HG02885 (cell line): ENCODE results near the gene TFDP1.
"Not testable (repeated sequence)": the region's sequence is repeated elsewhere in the genome, so short reads cannot be mapped to it uniquely, and the experiment has no call there.

Experiments used
- ATAC-seq: cut with Tn5 transposase; IDR thresholded peaks from one replicate; pipeline ENCODE4 v1.9.1; 2021; ENCODE audit warnings: mild to moderate bottlenecking; ENCODE audit not compliant: unreplicated experiment, poor library complexity

TFDP1 gene

GRCh38 chr13:113548778-113549621, 35.6 kb upstream of the TFDP1 start:
- ATAC-seq = no peak

DNA sequence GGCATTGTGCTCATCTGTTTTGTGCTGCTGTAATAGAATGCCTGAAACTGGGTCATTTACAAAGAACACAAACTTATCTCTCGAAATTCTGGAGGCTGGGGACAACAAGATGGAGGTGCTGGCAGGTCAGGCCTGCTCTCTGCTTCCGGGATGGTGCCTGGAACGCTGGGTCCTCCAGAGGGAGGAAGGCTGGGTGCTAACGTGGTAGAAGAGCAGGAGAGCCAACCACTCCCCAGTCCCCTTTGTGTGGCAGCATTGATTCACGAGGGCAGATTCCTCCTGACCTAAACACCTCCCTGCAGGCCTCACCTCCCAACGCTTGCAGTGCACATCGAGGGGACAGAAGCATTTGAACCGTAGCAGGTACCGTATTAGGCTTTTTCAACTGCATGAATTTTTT, 34.1 kb upstream of the TFDP1 start:
- no peak for ATAC-seq

DNA sequence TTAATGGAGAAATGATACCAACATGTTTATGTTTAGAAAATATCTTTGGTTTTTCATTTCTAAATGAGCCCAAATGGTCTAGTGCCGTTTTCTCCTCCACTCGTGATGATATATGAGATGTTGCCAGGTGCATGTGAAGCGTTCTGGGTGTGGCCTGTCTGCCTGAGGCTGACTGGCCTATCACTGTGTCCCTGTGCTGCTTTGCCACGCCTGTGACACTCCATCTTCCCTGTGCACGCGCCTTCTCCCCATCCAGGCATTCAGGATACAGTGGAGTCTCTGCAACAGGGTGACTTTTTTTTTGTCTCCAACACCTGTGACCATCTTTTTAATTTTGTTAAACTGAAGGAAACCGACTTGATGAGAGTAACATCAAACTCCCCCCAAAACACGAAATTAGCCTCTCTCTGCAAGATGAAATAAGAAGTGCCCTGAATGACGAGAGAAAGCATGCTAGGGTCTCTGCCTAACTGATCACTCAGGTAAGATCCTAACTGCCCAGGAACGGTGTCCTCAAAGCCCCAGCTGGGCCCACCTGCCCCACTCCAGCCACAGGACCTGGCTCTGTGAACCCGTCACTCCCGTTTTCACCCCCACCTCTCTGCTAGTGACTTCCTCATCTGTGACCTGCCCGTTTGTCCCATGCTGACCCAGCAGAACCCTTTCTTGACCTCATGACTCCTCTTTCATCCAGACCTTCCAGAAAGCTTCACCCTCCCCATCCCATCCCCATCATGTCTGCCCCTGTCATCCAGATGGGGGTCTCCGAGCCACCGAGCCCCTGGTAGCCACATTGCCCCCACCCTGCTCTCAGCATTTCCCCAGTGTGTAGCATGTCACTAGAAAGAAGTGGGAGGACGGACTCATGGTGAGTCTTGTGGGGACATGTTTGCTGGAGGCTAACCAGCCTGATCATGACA, 33.2 kb upstream of the TFDP1 start:
- no peak for ATAC-seq

- ATAC-seq = no peak
Measured at GRCh38 chr13:113552079-113552478, 32.5 kb upstream of the TFDP1 start.

DNA sequence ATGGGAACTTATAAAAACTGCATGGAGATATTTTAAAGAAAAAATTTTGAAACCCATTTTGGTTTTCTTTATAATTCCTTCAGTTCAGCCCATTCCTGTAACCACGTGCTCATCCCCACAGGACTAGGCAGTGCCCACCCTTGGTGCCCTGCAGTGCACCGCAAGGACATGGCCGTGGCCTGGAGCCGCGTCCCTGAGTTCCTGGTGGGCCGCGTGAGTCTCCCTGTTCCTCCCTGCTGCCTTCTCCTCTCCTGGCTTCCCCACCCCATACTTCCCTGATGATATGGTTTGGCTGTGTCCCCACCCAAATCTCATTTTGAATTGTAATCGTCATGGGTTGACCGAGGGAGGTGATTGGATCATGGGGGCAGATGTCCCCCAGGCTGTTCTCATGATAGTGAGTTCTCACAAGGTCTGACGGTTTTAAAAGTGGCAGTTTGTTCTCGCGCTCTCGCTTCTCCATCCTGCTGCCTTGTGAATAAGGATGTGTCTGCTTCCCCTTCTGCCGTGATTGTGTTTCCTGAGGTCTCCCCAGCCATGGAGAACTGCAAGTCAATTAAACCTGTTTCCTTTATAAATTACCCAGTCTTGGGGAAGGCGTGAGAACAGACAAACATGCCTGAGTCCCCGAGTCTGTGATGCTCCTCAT, 31.6 kb upstream of the TFDP1 start:
- no peak for ATAC-seq

DNA sequence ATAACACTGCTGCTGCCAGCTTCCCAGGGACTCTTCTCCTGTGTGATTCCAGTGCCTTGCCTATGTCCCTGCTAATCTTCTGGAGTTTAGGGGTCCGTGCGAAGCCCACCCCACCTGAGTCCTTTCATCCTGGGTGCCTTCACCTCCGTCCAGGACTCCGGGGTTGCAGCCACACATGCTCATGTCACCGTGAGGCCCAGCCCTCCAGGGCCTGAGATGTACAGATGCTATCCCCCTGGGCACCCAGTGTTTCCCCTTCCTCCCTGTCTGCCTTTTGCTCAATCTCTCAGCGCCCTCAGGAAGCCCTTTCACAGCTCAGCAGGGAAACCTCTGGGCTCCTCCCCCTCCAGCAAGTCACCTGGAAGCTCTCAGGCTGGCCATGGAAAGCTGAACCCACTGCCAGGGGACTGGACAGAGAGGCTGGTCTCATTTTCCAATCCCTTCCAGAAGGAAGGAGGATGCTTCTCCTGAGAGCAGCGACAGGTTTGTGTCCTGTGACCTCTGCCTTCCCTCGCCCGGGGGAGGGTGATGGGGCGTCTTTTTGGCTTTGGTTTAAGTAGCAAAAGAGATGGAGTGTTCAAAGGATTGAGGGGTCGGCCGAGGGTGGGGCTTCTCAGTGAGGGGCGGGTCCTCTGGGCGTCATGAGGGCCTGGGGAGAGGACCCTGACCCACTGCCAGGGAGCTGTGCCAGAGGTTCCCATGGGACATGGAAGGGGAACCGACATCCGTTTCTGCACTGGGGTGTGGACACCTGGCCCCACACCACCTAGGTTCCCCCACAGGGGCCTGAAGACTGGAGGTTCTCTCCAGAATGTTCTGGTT, 30.8 kb upstream of the TFDP1 start:
- no peak for ATAC-seq

DNA sequence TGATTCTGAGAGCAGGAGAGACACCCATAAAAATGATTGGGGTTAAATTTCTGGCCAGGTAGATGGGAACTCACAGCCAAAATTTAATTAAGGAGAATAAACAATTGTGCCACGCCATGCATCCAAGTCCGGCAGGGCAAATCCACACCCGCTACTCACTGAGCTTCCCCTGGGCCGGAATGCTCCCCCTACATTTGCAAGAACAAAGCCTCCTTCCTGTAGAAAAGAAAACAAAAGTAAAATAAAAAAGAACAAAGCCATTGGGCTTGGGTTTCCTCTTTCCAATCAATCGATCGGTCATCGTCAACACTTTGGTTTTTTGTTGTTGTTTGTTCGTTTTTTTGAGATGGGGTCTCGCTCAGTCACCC, 30.2 kb upstream of the TFDP1 start:
- ATAC-seq = no peak

DNA sequence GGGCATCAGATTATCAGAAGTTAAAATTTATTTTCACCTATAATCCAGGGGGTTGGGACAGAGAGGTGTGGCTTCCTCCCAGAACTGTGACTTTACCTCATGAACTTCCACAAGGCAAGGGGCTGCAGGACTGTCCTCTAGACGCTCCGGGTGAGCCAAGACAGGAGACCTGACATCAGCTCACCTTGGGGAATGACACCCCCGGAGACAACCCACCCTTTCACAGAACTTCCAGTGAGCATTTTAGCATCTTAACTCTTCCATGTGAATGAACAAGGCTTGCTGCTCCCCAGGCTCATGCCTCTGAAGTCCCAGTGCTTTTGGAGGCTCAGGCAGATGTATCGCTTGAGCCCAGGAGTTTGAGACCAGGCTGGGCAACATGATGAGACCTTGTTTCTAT, 29.4 kb upstream of the TFDP1 start:
- ATAC-seq = no peak

DNA sequence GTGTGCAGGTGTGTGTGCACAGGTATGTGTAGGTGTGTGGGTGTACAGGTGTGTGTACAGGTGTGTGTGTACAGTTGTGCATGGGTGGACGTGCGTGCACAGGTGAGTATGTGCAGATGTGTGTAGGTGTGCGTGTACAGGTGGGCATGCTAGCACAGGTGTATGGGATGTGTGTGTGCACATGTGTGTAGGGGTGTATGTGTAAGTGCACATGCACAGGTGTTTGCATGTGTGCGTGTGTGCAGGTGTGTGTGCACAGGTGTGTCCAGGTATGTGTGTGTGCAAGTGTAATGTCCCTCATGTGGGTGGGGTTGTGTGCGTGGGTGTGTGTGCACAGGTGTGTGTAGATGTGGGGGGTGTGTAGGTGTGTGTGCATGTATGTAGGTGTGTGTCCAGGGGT, 27.5 kb upstream of the TFDP1 start:
- ATAC-seq = no peak

DNA sequence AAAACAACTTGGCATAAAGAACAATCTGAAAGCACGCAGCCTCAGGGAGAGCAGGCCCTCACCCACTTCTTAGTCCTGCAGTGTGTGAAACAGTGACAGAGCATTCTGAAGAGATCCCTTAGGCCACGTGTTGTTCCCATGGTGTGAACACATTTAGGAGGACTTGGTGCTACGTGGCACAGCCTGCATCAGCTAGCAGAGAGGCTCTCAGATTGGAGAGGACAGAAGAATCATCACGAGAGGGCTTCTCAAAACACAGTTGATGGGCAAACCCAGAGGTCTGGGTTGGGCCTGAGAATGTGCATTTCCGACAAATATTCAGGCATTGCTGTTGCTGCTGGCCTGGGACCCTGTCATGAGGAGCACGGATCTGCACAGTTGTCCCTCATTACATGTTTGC, 26.1 kb upstream of the TFDP1 start:
- no peak for ATAC-seq

- ATAC-seq = no peak
Measured at GRCh38 chr13:113559061-113559460, 25.5 kb upstream of the TFDP1 start.

DNA sequence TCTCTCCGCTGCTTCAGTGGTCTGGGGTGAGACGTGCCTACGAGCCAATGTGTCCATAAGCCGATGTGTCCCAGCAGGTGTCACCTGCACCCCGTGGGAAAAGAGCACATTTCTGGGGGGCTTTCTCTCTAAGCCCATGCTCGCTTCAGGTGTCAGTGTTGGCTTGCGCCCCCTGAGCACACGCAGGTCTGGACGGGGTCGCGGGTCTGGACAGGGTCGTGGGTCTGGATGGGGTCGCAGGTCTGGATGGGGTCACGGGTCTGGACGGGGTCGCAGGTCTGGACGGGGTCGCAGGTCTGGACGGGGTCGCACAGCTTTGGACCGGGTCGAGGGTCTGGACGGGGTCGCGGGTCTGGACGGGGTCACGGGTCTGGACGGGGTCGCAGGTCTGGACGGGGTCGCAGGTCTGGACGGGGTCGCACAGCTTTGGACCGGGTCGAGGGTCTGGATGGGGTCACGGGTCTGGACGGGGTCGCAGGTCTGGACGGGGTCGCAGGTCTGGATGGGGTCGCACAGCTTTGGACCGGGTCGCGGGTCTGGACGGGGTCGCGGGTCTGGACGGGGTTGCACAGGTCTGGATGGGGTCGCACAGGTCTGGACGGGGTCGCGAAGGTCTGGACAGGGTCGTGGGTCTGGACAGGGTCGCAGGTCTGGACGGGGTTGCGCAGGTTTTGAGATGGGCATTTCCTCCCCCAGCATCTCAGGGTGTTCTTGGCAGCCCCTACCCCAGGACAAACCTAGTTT, 24.5 kb upstream of the TFDP1 start:
- ATAC-seq = no peak

DNA sequence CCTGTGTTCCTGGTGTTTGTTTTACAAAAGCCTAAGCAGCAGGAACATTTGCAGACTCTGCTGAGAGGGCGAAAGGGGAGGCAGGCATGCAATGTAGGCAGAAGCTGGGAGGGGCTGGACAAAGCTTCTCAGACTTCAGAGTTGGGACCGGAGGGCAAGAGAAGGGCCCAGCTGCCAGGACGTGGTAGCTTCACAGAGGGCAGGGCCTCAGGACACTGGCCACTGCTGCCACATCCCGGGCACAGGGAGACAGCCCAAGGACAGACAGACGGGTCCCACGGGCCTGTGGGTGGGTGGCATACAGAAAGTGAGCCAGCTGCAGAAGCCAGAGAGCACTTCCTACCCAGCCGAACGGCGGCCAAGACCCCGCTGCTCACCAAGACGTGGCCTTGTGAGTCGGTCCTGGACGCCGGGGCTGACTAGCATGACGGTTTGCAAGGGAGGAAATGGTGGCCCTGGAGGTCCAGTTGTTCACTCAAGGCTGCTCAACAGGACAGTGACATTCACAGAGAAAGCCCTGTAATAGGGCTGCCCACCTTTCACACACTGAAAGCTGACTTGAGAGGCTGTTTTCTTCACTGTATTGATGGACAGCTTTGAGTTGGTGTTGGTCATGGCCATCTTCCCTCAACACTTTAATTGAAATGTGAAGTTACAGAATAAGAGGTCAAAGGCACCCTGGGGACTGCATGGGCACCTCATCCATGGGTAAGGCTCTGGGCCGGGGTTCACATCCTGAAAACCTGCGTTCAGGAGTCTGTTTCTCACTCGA, 23.7 kb upstream of the TFDP1 start:
- ATAC-seq = no peak

DNA sequence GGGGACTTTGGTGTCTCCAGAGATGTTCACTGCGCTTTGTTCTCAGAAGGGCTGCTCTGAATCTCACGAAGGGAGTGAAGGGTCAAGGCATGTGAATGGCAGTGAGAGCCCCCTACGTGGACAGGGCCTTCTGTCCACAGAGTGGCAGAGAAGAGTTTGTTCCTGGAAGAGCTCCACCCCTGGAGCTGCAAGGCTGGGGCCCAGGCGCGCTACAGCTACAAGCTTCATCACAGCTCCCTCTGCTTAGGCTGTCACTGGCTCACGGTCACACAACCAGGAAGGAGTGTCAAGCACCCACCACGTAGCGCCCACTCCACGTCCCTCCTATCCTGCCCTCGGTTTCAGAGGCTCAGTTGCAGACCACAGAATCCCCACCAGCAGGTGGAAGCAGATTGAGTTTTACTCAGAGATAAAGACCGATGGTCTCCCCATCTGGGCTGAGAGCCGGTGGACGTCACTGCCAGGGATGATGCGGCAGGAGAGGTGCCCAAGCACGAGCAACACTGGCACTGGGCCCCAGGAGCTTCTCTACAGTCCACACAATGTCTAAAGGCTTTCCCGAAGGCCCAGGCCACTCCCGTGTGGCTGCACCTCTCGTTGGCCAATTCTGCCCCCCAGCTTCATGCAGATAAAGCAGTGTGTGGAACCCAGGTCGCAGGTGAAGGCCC, 23.0 kb upstream of the TFDP1 start:
- ATAC-seq = no peak

DNA sequence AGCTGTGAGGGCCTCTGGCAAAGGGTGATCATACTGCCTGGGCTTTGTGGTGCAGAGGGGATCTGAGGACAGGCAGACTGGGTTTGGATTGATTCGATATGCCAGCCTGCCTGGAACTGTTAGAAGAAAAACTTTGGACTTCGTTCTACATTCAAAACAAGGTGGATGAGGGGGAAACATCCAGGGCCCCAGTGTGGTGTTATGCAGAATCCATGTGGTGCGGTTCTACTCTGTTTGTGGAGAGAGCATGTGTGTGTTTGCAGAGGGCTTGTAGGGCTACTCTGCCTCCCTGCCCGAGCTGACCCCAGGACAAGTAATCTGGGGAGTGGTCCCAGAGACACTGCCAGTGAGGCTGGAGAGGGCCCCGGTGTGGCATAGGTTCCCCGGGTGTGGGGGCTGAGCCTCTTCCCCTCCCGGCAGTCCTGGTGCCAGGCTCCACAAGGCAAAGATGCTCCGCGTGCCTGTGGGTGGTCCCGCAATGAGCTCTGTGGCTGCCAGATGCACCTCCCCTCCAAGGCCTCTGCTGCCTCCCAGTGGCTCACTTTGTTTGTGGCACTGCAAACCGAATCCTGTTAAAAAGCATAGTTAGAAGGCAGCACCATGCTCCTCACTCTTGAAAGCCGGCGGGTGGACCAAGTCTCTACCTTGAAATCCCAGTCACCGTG, 22.3 kb upstream of the TFDP1 start:
- peak; percentile 64 for ATAC-seq

- ATAC-seq = no peak
Measured at GRCh38 chr13:113562844-113563243, 21.7 kb upstream of the TFDP1 start.

- ATAC-seq = not testable (repeated sequence)
Measured at GRCh38 chr13:113563511-113563910, 21.0 kb upstream of the TFDP1 start.
